Measurements from ENCODE around the gene GCH1.
"Not testable (repeated sequence)": the region's sequence is repeated elsewhere in the genome, so short reads cannot be mapped to it uniquely, and the experiment has no call there.

GCH1 gene

DNA sequence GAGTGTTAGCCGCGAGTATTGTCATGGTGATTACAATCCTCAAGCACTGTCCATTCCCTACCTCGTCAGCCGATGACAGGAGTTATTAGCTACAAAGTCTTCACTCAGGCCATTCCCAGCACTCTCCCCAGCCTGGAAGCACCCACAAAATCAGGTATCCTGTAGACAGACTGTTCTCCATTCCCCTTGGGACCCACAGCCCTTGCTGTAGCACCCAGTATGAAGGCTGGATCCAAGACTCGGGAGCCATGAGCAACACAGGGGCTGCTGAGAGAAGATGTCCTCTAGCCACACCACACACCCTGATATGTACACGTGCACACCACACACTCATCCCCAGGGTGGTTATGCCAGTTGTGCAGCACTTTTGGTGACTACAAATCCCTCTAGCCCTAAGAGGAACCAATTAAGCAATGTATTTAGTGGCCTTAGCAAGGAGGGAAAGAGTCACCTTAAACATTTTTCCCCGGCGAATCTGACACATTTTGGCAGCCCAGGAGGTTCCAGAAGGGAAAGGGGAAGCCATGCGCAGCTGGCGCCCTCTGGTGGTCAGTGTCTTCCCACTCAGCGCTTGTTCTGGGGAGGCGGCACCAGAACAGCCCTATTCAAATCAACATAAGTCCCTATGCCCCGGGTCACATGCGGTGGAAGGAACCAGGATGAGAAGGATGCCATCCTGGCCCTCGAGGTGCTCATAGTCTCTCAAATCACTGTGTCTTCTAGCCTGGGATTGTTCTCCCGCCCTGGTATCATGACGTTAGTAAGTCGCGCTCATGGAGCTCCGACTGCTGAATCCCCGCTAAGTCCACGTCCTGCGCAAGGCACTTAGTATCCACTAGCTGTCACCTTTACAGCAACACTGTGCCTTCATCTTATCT lies 96.9 kb downstream of the GCH1 start:
- FAIRE-seq: peak; percentile 76
- DNase-seq (ENCODE audit: extremely low spot score, insufficient read length, low read depth): peak; percentile 71

DNA sequence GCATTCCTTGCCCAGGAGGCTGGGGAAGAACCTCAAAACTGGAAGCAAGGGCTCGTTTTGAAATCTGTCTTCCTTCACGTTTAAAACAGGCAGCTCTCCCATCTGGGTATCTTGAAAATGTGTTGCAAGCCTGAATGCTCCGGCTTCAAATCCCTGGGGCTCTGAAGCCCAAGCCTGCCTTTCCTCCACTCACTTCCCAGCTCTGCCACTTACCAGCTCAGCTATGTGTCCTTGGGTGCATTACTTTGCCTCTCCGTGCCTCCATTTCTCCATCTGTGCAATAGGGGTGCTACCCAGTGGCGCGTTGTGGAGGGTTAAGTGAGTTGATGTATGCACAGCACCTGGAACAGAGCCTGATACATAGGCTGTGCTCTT lies 97.6 kb downstream of the GCH1 start:
- no peak for DNase-seq (ENCODE audit: extremely low spot score, insufficient read length, low read depth)
- FAIRE-seq: no peak

DNA sequence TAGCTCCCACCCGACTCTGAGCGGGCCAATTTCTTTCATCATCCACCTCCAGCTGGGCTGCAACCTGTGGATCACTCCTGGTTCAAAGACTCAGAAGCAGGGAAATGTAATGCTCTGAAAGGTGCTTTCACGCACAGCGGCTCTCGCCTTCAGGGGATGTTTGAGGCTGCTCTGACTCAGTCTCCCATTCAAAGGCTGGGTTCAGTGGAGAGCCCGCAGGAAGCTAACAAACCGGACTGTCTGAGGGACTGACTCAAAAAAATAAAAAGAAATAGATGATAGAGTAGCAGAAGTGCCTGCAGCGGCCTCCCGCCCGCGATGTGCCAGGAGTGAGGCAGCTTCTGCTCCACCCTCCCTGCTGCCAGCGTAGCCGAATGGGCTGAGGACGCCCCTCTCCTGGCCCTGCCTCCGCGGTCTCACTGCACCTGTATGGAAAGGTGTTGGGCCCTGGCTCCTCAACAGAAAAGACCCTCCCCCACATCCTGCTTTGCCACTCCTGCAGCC lies 98.0 kb downstream of the GCH1 start:
- FAIRE-seq (no peak), DNase-seq (ENCODE audit: extremely low spot score, insufficient read length, low read depth) (no peak)

DNA sequence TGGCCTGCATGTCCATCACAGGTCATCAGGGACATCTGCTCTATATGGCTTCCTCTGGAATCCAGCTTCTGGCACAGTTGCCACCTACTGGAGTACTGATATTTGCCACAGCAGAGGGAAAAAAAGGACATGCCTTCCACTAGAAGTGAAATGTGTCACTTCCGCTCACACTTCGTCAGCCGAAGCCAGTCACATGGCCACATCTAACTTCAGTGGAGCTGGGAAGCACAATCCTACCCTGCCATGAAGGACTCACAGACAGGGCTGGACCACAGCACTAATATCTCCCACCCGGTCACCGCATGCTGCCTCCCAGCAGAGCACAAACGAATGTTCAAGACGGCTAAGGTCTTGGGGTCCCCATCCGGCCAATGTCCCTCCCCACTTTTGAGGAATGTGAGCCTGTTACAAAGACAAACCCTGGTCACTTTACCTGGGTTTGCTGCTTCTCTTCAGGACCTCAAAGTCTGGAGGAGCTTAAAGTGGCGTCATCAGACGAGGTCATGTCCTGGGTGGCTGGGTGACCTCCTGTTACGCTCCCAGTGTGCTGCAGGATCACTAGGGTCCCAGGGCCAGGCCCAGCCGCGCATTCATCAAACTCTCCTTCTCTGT lies 98.6 kb downstream of the GCH1 start:
- FAIRE-seq: no peak
- DNase-seq (ENCODE audit: extremely low spot score, insufficient read length, low read depth): no peak

DNA sequence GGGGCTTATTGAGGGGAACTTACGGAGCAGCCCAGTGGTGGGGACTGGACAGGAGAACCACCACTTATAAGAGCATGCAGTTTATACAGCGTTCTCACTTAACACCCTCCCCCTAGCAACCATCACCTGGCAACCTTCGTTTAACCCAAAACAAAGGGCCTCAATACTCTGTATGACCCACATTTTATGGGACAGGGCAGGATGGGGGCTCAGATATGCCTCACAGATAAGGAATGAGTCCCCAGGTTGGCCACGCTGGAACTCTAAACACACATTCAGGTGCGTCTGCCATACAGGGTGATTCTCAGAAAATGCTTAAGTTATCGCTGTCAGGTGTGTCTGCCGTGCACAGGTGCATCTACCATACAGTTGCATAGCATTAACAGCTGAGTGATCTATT lies 99.2 kb downstream of the GCH1 start:
- DNase-seq (ENCODE audit: extremely low spot score, insufficient read length, low read depth): no peak
- no peak for FAIRE-seq

DNA sequence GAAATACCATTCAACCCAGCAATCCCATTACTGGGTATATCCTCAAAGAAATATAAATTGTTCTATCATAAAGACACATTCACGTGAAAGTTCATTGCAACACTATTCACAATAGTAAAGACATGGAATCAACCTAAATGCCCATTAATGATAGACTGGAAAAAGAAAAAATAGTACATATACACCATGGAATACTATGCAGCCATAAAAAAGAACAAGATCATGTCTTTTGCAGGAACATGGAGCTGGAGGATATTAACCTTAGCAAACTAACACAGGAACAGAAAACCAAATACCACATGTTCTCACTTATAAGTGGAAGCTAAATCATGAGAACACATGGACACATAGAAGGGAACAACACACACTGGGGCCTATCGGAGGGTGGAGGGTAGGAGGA lies 101.1 kb downstream of the GCH1 start:
- not testable (repeated sequence) for FAIRE-seq; DNase-seq (ENCODE audit: extremely low spot score, insufficient read length, low read depth)

DNA sequence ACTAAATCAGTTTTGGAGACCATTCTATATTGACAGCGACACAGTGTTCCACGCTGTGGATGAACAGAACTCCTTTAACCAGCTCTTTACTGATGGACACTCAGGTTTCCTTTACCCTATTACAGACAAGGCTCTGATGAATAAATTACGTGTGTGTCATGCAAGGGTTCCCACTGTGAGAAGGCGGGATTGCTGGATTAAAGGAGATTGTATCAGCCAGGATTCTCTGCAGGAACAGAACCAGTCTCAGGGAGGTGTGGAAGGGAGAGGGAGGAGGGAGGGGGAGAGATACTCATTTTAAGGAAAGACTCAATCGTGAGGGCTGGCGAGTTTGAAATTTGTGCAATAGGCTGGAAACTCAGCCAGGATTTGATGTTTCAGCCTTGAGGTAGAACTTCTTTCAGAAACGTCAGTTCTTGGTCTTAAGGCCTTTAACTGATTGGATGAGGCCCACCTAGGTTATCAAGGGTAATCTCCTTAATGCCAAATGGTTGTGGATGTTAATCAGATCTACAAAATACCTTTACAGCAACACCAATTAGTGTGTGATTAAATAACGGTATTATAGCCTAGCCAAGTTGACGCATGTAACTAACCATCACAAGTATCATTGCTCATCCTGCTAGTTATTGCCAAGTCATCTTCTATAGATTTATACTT lies 104.0 kb downstream of the GCH1 start:
- FAIRE-seq (no peak), DNase-seq (ENCODE audit: extremely low spot score, insufficient read length, low read depth) (no peak)

DNA sequence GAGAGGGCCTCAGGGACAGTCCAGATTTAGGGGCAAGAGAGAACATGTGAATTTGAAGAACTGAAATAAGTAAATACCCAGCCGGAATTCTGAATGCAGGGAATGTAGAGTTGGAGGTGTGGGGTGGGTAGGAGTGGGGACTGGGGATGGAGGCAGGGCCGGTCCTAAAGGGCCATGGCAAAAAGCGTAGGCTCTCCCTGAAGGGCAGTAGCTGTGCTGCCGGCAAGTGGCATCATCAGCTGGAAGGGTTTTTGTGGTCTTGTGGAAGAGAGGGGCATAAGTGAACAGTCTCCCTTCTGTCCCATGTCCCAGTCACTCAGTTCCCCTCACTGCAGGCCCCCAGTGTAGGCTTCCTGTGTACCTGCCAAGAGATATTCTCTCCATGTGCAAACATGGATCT lies 104.6 kb downstream of the GCH1 start:
- FAIRE-seq: no peak

DNA sequence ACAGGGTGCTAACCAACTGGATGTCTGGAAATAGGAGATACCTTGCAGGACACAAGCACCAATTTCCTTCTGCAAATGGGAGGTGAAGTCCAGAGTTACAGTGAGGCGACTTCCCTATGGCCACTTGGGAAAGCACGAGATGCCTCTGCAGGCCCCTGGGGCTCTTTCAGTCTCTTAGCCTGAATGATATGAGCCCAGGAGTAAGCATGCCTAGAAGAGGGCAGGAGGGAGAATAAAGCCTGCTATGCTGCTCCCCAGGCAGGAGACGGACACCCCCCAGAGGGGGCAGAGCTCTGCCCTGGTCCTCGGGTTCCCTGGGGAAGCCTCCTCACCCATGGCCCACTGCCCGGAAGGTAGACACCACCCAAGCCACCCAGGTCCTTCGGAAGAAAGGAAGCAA lies 105.1 kb downstream of the GCH1 start:
- no peak for FAIRE-seq
- no peak for DNase-seq (ENCODE audit: extremely low spot score, insufficient read length, low read depth)

More for the DNA sequence above, 104.6 kb downstream of the GCH1 start:
- DNase-seq (ENCODE audit: extremely low spot score, insufficient read length, low read depth): no peak

DNA sequence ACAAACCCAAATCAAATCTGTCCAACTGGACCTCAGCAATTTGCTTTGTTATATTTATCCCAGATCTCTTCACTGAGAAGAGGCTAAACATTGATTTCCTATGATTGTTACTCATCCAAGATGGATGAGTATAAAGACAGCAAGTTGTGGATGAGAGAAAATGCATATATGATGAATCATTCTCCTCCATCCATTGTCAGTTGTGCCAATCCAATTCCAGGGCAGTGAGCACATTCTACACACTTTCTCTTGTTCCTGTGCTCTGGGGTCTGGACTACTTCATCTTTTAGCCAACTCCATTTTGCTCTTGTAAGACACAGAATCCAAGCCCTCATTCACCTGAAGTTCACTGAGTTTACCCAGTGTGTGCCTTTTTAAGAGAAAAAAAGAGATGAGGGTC lies 105.7 kb downstream of the GCH1 start:
- FAIRE-seq (no peak), DNase-seq (ENCODE audit: extremely low spot score, insufficient read length, low read depth) (no peak)

DNA sequence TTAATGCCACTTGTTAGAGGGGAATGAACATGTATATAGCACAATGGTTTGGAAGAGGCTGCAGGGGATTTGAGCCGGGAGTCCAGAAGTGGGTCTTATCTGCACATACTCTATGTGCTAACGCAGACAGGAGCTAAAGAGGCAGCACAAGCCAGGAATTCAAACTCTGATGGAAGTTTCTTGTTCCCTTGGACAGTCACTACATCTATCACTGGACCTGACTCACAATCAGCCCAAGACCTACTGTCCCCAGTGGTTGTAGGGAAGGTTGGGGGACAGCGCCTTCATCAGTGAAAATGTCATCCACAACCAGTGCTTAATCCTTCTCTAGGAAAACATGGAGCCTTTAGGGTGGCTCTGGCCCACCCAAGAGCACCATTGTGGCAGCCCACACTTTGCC lies 107.8 kb downstream of the GCH1 start:
- DNase-seq (ENCODE audit: extremely low spot score, insufficient read length, low read depth): no peak

DNA sequence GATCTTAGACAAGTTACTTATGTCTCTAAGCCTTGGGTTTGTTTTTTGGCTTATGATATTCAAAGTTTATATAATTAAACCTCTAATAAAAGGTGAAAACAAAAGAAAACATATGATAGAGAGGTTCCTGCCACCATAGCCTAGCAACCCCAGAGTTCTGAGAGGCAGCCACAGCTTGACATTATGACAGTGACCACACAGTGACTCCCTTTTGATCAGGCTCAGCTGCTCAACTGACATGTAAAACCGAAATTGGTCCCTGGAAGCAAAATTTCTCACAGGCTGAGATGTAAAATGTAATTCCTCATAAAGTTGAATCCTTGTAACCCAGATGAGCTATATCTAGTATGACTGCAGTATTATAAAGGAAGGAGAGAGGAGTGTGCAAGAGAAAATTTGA lies 108.5 kb downstream of the GCH1 start:
- no peak for DNase-seq (ENCODE audit: extremely low spot score, insufficient read length, low read depth)

More for the DNA sequence above, 107.8 kb downstream of the GCH1 start:
- FAIRE-seq: no peak

DNA sequence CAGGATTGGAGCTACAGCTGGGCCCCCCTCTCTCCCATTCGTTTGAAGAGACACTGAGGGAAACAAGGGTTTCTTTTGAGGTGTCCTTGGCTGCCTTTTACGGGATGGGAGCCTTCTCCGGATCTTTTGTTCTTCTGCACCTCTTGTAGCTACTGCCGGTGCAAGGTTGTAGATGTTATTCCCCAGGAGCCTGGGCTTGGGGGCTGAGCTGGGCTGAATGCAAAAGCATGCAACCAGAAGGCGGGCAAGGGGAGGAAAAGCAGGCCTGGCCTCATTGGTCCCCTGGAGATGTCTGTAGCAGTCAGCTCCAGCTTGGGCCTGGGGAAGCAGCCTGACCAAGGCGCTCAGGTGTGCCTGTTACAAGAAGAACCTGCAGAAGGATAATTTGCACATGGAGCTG lies 110.3 kb downstream of the GCH1 start:
- FAIRE-seq (no peak), DNase-seq (ENCODE audit: extremely low spot score, insufficient read length, low read depth) (no peak)

More for the DNA sequence above, 108.5 kb downstream of the GCH1 start:
- no peak for FAIRE-seq

Measured in GM18507 (cell line).